Effector memory CD4-positive, alpha-beta T cell (primary cell): ENCODE data around the gene ZNF316.

Source experiments
- DNase-seq, 3 donors: peaks; one replicate each; pipeline ENCODE4 v3.0.0-alpha.2; 2020
- H3K27ac ChIP-seq: 2 replicates; pipeline ENCODE4 v1.7.0; 2013; ENCODE audit warnings: mild to moderate bottlenecking, low read length, moderate library complexity; ENCODE audit not compliant: insufficient read depth, poor library complexity, severe bottlenecking
- H3K27me3 ChIP-seq: replicated peaks from 2 replicates; pipeline ENCODE4 v1.7.0; 2013; ENCODE audit warnings: mild to moderate bottlenecking, low read length; ENCODE audit not compliant: insufficient read depth, control insufficient read depth, poor library complexity, severe bottlenecking
- H3K36me3 ChIP-seq: 2 replicates; pipeline ENCODE4 v1.7.0; 2013; ENCODE audit warnings: mild to moderate bottlenecking, low read length, moderate library complexity; ENCODE audit not compliant: control insufficient read depth, insufficient read depth
- H3K4me1 ChIP-seq: 2 replicates; pipeline ENCODE4 v1.7.0; 2013; ENCODE audit warnings: low read length, mild to moderate bottlenecking; ENCODE audit not compliant: control insufficient read depth, insufficient read depth, poor library complexity, severe bottlenecking
- H3K4me3 ChIP-seq: 2 replicates; pipeline ENCODE4 v1.7.0; 2013; ENCODE audit warnings: low read length, low read depth, mild to moderate bottlenecking; ENCODE audit not compliant: insufficient read depth, poor library complexity, severe bottlenecking
- H3K9me3 ChIP-seq: 2 replicates; pipeline ENCODE4 v1.7.0; 2013; ENCODE audit warnings: mild to moderate bottlenecking, low read length, moderate library complexity; ENCODE audit not compliant: control insufficient read depth

The ZNF316 gene

DNA sequence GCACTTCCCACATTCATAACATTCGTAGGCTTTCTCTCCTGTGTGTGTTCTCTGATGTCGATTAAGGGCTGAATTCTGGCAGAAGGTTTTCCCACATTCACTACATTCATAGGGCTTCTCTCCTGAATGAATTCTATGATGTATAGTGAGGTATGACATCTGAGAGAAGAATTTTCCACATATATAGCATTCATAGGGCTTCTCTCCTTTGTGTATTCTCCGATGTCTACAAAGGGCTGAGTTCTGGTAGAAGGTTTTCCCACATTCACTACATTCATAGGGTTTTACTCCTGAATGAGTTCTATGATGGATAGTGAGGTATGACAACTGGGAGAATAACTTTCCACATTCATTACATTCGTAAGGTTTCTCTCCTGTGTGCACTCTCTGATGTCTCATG, 54.0 kb downstream of the ZNF316 start:
- no peak overlapping the region for H3K27ac ChIP-seq
- no peak overlapping the region for H3K4me3 ChIP-seq
- H3K9me3 ChIP-seq, result peaks cover 55% of the 10 kb centered on the region
- peaks cover 85% of the 10 kb centered on the region for H3K36me3 ChIP-seq
- H3K27me3 ChIP-seq, result no peaks in the 10 kb centered on the region
- no peaks in the 10 kb centered on the region for H3K4me1 ChIP-seq
- no peak for DNase-seq

DNA sequence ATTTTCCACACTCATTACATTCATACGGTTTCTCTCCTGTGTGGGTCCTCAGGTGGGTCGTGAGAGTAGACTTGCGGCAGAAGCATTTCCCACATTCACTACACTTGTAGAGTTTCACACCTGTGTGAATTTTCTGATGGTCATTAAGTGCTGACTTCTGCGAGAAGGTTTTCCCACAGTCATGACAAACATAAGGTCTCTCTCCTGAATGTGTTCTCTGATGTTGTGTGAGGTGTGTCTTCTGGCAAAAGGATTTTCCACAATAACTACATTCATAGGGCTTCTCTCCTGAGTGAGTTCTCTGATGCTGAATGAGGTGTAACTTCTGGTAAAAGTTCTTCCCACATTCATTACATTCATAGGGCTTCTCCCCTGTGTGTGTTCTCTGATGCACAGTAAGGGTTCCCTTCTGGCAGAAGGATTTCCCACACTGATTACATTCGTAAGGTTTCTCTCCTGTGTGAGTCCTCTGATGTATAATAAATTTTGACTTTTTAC, 54.5 kb downstream of the ZNF316 start:
- Histone ChIP-seq H3K4me3 (no peak overlapping the region), H3K27me3 (no peaks in the 10 kb centered on the region), H3K27ac (no peak overlapping the region), H3K4me1 (no peaks in the 10 kb centered on the region), H3K36me3 (peaks cover 87% of the 10 kb centered on the region), H3K9me3 (peaks cover 59% of the 10 kb centered on the region)
- DNase-seq, result no peak

DNA sequence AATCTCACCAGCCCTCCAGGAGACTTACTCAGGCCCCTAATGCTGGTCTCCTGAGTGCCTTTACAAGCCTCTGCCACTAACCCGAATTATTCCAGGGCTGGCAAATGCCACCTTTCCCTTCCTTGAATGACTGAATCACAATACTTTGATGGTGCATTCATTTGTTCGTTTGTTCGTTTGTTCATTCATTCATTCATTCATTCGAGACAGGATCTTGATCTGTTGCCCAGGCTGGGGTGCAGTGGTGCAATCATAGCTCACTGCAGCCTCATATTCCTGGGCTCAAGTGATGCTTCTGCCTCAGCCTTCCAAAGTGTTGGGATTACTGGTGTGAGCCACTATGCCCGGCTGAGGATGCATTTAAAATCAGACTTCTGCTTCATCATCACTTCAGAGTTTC, 63.7 kb downstream of the ZNF316 start:
- Histone ChIP-seq H3K9me3 (peaks cover 13% of the 10 kb centered on the region), H3K4me3 (no peak overlapping the region)

DNA sequence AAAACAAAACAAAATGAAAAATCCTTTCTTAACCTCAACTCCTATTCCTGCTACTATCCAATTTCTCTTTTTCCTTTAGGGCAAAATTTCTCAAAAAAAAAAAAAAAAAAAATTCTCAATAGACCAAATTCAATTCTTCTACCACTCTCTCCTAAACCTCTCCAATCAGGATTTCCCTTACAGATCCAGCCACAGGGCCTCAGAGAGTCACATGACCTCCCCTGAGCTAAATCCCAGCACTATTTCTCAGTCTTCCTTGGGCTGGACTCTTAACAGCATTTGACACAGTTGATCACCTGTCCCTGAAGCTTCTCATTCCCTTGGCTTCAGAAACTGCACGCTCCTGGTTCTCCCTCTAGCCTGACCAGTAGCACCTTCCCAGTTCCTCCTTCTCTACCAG, 64.7 kb downstream of the ZNF316 start:
- DNase-seq, result no peak
- H3K4me3 ChIP-seq, result peak overlapping the region; percentile 19
- peaks cover 62% of the 10 kb centered on the region for H3K36me3 ChIP-seq
- H3K4me1 ChIP-seq, result peaks cover 12% of the 10 kb centered on the region
- H3K27ac ChIP-seq, result no peak overlapping the region
- H3K9me3 ChIP-seq, result peaks cover 4% of the 10 kb centered on the region
- H3K27me3 ChIP-seq, result no peaks in the 10 kb centered on the region

More for the DNA sequence above, 63.7 kb downstream of the ZNF316 start:
- Histone ChIP-seq H3K36me3 (peaks cover 72% of the 10 kb centered on the region), H3K4me1 (peaks cover 8% of the 10 kb centered on the region), H3K27me3 (no peaks in the 10 kb centered on the region), H3K27ac (no peak overlapping the region)
- DNase-seq, result no peak
